Prostate gland (tissue), 2 donors: ENCODE measurements around the gene MARCKS.

Source experiments
- POLR2A ChIP-seq: fragments of 450-650 bp; IDR thresholded peaks from one replicate; pipeline ENCODE4 v1.6.1; 2016; ENCODE audit warnings: antibody characterized with exemption, mild to moderate bottlenecking
- TF ChIP-seq, protein P1 (sequence below), 4 experiments: fragments of 200-600 bp in 2 of 4; fragments of 450-650 bp in 2 of 4; sonication (generic) in 2 of 4; IDR thresholded peaks; 1 replicate in 3 of 4; 2 replicates in 1 of 4; pipeline ENCODE4 v1.5.1; 2016 to 2019; ENCODE audit warnings: antibody characterized with exemption in 4 of 4, mild to moderate bottlenecking in 2 of 4, moderate library complexity in 2 of 4

GRCh38 chr6:113837170-113837569 is 20.0 kb upstream of the MARCKS start:
- TF ChIP-seq, protein P1, sequence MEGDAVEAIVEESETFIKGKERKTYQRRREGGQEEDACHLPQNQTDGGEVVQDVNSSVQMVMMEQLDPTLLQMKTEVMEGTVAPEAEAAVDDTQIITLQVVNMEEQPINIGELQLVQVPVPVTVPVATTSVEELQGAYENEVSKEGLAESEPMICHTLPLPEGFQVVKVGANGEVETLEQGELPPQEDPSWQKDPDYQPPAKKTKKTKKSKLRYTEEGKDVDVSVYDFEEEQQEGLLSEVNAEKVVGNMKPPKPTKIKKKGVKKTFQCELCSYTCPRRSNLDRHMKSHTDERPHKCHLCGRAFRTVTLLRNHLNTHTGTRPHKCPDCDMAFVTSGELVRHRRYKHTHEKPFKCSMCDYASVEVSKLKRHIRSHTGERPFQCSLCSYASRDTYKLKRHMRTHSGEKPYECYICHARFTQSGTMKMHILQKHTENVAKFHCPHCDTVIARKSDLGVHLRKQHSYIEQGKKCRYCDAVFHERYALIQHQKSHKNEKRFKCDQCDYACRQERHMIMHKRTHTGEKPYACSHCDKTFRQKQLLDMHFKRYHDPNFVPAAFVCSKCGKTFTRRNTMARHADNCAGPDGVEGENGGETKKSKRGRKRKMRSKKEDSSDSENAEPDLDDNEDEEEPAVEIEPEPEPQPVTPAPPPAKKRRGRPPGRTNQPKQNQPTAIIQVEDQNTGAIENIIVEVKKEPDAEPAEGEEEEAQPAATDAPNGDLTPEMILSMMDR (IDR thresholded peaks at IDR 0.05): no peak
- no peak for TF ChIP-seq POLR2A
